GM18867 (cell line): ENCODE data around the gene KANK2.

Source experiments
- ATAC-seq: cut with Tn5 transposase; IDR thresholded peaks from one replicate; pipeline ENCODE4 v1.9.1; 2021; ENCODE audit warnings: mild to moderate bottlenecking, moderate library complexity; ENCODE audit not compliant: unreplicated experiment

Gene KANK2

GRCh38 chr19:11197291-11198174 is at the start of gene KANK2:
Gene KANK2, minus strand, starts transcription at chr19:11197545. Its CDS starts 3,034 bp downstream, at chr19:11194511.
- ATAC-seq = peak; percentile 75

GRCh38 chr19:11246941-11247340 is 49.6 kb upstream of the KANK2 start:
- no peak for ATAC-seq

- no peak for ATAC-seq
Observed at GRCh38 chr19:11244846-11245589, 47.7 kb upstream of the KANK2 start.

GRCh38 chr19:11243798-11244169 is 46.4 kb upstream of the KANK2 start:
- ATAC-seq = no peak

- ATAC-seq = peak; percentile 47
Observed at GRCh38 chr19:11242864-11243797, 45.8 kb upstream of the KANK2 start.

GRCh38 chr19:11242025-11242424 is 44.7 kb upstream of the KANK2 start:
- ATAC-seq = no peak

GRCh38 chr19:11240008-11240444 is 42.7 kb upstream of the KANK2 start:
- ATAC-seq = no peak

GRCh38 chr19:11239377-11240000 is 42.1 kb upstream of the KANK2 start, which contains the start of gene ANGPTL8:
Gene ANGPTL8, plus strand, starts transcription at chr19:11239619. Its CDS starts 19 bp downstream, at chr19:11239638.
- ATAC-seq = no peak

GRCh38 chr19:11238781-11239376 is 41.5 kb upstream of the KANK2 start:
- ATAC-seq = no peak

GRCh38 chr19:11238041-11238440 is 40.7 kb upstream of the KANK2 start:
- ATAC-seq = no peak

GRCh38 chr19:11237321-11237720 is 40.0 kb upstream of the KANK2 start:
- no peak for ATAC-seq

- ATAC-seq = no peak
Observed at GRCh38 chr19:11236324-11237301, 39.3 kb upstream of the KANK2 start.

GRCh38 chr19:11234486-11235075 is 37.2 kb upstream of the KANK2 start:
- no peak for ATAC-seq

GRCh38 chr19:11233073-11233472 is 35.7 kb upstream of the KANK2 start:
- no peak for ATAC-seq

- no peak for ATAC-seq
Observed at GRCh38 chr19:11232555-11232954, 35.2 kb upstream of the KANK2 start.

GRCh38 chr19:11230621-11231386 is 33.5 kb upstream of the KANK2 start:
- no peak for ATAC-seq

GRCh38 chr19:11227195-11227886 is 30.0 kb upstream of the KANK2 start:
- ATAC-seq = no peak
